Type B pancreatic cell (in vitro differentiated cells): ENCODE data around the gene BNIP2. TPM values are rescaled to one million over a fixed set of nuclear protein-coding genes. Genes with fewer than 3 reads are reported as not detected.

Experiments
- DNase-seq: peaks from one replicate; pipeline ENCODE4 v3.0.0; 2021; ENCODE audit warnings: mixed read lengths; ENCODE audit not compliant: unreplicated experiment; ENCODE audit errors: extremely low spot score
- H3K27ac Mint-ChIP-seq: 2 replicates; pipeline ENCODE4 v1.8.0; 2021; ENCODE audit warnings: mild to moderate bottlenecking, mixed read lengths
- H3K27me3 Mint-ChIP-seq: 2 replicates; pipeline ENCODE4 v1.8.0; 2021; ENCODE audit warnings: mixed read lengths
- H3K36me3 Mint-ChIP-seq: 2 replicates; pipeline ENCODE4 v1.8.0; 2021; ENCODE audit warnings: mixed read lengths
- H3K4me1 Mint-ChIP-seq: one replicate; pipeline ENCODE4 v1.8.0; 2021; ENCODE audit warnings: mixed read lengths; ENCODE audit not compliant: unreplicated experiment
- H3K4me3 Mint-ChIP-seq: 2 replicates; pipeline ENCODE4 v1.8.0; 2021; ENCODE audit warnings: mild to moderate bottlenecking, mixed read lengths
- H3K9me3 Mint-ChIP-seq: 2 replicates; pipeline ENCODE4 v1.8.0; 2021; ENCODE audit warnings: mixed read lengths
- total RNA-seq: library from RNA; stranded (reverse); gene quantifications from 2 replicates; pipeline ENCODE4 v1.2.1, GENCODE V29; 2021; ENCODE audit warnings: low replicate concordance
- TF ChIP-seq, protein P1 (sequence below): fragments of 200-600 bp; sonication (generic); conservative IDR thresholded peaks from 2 replicates; pipeline ENCODE4 v1.5.0; 2021; ENCODE audit warnings: antibody characterized with exemption, mild to moderate bottlenecking

The BNIP2 gene
- total RNA-seq, 1 donor from 2014 or later: 37.6 TPM

DNA sequence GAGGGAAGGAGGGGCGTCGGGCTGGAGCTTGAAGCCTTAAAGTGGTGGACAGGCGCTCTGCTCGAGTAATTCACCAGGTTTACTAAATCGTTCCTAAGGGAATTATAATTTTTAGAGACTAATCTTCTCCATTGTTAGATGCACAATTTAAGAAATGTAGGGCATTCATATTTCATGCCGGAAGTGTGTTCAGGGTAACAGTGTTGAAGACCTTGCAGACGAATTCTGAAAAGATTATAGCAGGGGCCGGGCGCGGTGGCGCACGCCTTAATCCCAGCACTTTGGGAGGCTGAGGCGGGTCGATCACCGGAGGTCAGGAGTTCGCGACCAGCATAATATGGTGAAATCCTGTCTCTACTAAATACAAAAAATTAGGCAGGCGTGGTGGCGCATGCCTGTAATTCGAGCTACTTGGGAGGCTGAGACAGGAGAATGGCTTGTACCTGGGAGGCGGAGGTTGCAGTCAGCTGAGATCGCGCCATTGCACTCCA is 31.4 kb downstream of the BNIP2 start:
- no peak for DNase-seq
- TF ChIP-seq, protein P1, sequence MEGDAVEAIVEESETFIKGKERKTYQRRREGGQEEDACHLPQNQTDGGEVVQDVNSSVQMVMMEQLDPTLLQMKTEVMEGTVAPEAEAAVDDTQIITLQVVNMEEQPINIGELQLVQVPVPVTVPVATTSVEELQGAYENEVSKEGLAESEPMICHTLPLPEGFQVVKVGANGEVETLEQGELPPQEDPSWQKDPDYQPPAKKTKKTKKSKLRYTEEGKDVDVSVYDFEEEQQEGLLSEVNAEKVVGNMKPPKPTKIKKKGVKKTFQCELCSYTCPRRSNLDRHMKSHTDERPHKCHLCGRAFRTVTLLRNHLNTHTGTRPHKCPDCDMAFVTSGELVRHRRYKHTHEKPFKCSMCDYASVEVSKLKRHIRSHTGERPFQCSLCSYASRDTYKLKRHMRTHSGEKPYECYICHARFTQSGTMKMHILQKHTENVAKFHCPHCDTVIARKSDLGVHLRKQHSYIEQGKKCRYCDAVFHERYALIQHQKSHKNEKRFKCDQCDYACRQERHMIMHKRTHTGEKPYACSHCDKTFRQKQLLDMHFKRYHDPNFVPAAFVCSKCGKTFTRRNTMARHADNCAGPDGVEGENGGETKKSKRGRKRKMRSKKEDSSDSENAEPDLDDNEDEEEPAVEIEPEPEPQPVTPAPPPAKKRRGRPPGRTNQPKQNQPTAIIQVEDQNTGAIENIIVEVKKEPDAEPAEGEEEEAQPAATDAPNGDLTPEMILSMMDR: no peak
- no peak overlapping the region for H3K4me3 Mint-ChIP-seq
- H3K27me3 Mint-ChIP-seq: no peaks in the 10 kb centered on the region
- peaks cover 10% of the 10 kb centered on the region for H3K36me3 Mint-ChIP-seq
- H3K4me1 Mint-ChIP-seq: no peaks in the 10 kb centered on the region
- peak overlapping the region; percentile 58 for H3K27ac Mint-ChIP-seq
- H3K9me3 Mint-ChIP-seq: no peaks in the 10 kb centered on the region

DNA sequence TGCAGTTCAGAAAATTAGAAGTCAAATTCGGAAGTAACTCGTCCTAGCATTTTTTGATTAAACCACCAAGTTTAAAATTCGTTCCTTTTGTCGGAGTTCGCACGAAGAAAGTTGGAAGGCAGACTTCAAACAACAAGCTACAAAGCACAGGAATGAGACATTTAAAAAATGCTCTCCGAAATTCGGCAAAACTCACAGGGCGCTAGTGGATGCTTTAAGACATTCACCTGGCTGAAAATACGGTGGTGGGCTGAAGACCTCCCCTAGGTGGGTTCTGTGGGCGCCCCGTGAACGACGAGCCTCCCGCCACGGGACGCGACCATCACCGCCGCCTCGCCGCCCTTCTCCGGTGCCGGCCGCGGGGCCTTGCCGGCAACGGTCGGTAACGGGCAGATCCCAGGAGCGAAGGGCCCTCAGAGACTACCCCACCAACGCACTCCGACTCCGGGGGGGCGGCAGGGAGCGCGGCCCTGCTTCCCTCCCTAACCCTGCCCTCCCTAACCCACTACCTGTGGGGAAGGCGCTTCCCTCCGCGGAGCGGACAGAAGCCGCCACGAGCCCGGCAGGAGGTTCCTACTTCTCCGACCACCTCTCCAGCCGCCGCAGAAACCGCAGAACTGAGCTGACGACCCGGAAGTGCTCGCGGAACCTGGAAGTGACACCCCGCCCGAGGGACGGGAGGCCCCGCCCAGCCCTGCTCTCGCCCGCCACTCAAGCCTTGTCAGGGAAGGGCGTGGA is 32.1 kb downstream of the BNIP2 start, which contains the start of gene GTF2A2:
Gene GTF2A2 (minus strand): TSS at position 619 of the 738 bp plus-strand sequence. CDS start 5,238 bp downstream, outside the sequence.
- Mint-ChIP-seq H3K36me3 (peaks cover 10% of the 10 kb centered on the region), H3K4me3 (peak within 1 kb of the TSS; percentile 24), H3K4me1 (no peaks in the 10 kb centered on the region), H3K27me3 (no peaks in the 10 kb centered on the region), H3K9me3 (no peaks in the 10 kb centered on the region), H3K27ac (peak within 1 kb of the TSS; percentile 58)
- DNase-seq: peak; percentile 94
- TF ChIP-seq, protein P1: peak; percentile 19

DNA sequence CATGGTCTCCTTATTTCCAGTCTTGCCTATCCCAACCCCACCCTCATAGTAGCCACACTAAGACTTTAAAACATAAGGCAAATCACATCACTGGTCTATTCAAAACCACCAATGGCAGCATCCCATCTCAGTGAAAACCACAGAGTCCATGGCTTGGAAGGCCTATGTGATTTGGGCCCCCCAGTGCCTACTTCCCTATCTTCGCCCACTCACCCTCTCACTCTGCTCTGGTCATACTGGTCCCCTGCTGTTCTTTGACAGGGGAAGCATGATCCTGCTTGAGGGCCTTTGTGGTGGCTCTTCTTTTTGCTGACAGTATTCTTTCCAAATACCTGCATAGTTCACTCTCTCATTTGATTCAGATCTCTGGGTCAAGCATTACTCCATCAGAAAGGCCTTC is 35.1 kb downstream of the BNIP2 start:
- H3K27me3 Mint-ChIP-seq: no peaks in the 10 kb centered on the region
- no peak for DNase-seq
- no peak overlapping the region for H3K27ac Mint-ChIP-seq
- no peaks in the 10 kb centered on the region for H3K4me1 Mint-ChIP-seq
- no peaks in the 10 kb centered on the region for H3K9me3 Mint-ChIP-seq
- peaks cover 2% of the 10 kb centered on the region for H3K36me3 Mint-ChIP-seq
- TF ChIP-seq, protein P1: no peak
- no peak overlapping the region for H3K4me3 Mint-ChIP-seq

DNA sequence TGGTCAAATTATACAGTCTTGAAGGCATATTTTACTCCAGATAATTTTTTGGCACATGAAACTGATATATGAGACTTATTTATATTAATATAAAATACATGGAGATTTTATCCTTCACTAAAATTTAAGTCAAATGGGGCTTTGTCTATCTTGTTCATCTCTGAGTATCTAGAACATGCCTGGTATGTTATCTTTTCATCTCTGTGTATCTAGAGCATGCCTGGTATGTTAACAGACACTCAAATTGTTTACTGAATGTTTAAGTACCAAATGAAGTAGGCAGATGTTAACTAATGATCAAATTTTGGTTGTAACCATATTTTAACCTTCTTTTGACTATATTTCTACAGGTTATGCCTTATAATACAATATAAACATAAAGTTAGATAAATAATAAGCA is 39.5 kb downstream of the BNIP2 start:
- Mint-ChIP-seq H3K9me3 (no peaks in the 10 kb centered on the region), H3K27ac (no peak overlapping the region), H3K27me3 (no peaks in the 10 kb centered on the region), H3K36me3 (peaks cover 14% of the 10 kb centered on the region), H3K4me1 (no peaks in the 10 kb centered on the region), H3K4me3 (no peak overlapping the region)
- TF ChIP-seq, protein P1: no peak
- no peak for DNase-seq

DNA sequence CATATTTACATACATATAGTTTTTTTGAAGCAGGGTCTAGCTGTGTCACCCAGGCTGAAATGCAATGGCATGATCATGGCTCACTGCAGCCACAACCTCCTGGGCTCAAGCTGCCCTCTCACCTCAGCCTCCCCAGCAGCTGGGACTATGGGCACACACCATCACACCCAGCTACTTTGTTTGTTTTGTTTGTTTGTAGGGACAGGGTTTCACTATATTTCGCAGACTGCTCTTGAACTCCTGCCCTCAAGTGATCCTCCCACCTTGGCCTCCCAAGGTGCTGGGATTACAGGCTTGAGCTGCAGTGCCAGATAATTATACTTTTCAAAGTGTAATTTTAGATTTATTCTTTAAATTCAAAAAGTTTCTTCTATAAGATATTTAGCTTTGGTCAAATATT is 42.0 kb downstream of the BNIP2 start:
- TF ChIP-seq, protein P1: no peak
- H3K4me1 Mint-ChIP-seq: no peaks in the 10 kb centered on the region
- peaks cover 20% of the 10 kb centered on the region for H3K36me3 Mint-ChIP-seq
- DNase-seq: no peak
- H3K9me3 Mint-ChIP-seq: no peaks in the 10 kb centered on the region
- H3K27me3 Mint-ChIP-seq: no peaks in the 10 kb centered on the region
- no peak overlapping the region for H3K27ac Mint-ChIP-seq
- no peak overlapping the region for H3K4me3 Mint-ChIP-seq
